Smooth muscle cell (in vitro differentiated cells): ENCODE results near the gene ZNF107. TPM values are rescaled to one million over a fixed set of nuclear protein-coding genes. Genes with fewer than 3 reads are reported as not detected.

Experiments
- DNase-seq: peaks from one replicate; lab custom pipeline; 2025; ENCODE audit not compliant: unreplicated experiment; lab: John Stamatoyannopoulos, UW
- H2AFZ ChIP-seq: fragments of 200-600 bp; sonication (generic); 2 replicates; pipeline ENCODE4 v1.6.0; 2016; ENCODE audit warnings: antibody characterized with exemption, low read depth, mild to moderate bottlenecking
- H3F3A ChIP-seq: fragments of 200-600 bp; sonication (generic); 2 replicates; pipeline ENCODE4 v1.6.0; 2017; ENCODE audit warnings: antibody characterized with exemption, low read depth
- H3K27ac ChIP-seq: fragments of 200-600 bp; sonication (generic); 2 replicates; pipeline ENCODE4 v1.5.1; 2016; ENCODE audit warnings: low read depth, mild to moderate bottlenecking
- H3K27me3 ChIP-seq: fragments of 200-600 bp; sonication (generic); 2 replicates; pipeline ENCODE4 v1.6.1; 2016; ENCODE audit warnings: low read depth, mild to moderate bottlenecking
- H3K36me3 ChIP-seq: fragments of 200-600 bp; sonication (generic); 2 replicates; pipeline ENCODE4 v1.5.1; 2016; ENCODE audit warnings: low read depth
- H3K4me1 ChIP-seq: fragments of 200-600 bp; sonication (generic); 2 replicates; pipeline ENCODE4 v1.5.1; 2016; ENCODE audit warnings: low read depth
- H3K4me2 ChIP-seq: fragments of 200-600 bp; sonication (generic); 2 replicates; pipeline ENCODE4 v1.6.0; 2016; ENCODE audit warnings: mild to moderate bottlenecking
- H3K4me3 ChIP-seq: fragments of 200-600 bp; sonication (generic); 2 replicates; pipeline ENCODE4 v1.5.1; 2016; ENCODE audit warnings: mild to moderate bottlenecking
- H3K79me2 ChIP-seq: fragments of 200-600 bp; sonication (generic); 2 replicates; pipeline ENCODE4 v1.6.0; 2016; ENCODE audit warnings: low read depth, mild to moderate bottlenecking
- H3K9ac ChIP-seq: fragments of 200-600 bp; sonication (generic); 2 replicates; pipeline ENCODE4 v1.6.0; 2016; ENCODE audit warnings: low read depth
- H3K9me3 ChIP-seq: fragments of 200-600 bp; sonication (generic); replicated peaks from 2 replicates; pipeline ENCODE4 v1.5.1; 2016; ENCODE audit warnings: low read depth
- H4K20me1 ChIP-seq: fragments of 200-600 bp; sonication (generic); 2 replicates; pipeline ENCODE4 v1.6.0; 2016; ENCODE audit warnings: low read depth
- CTCF ChIP-seq: fragments of 200-600 bp; sonication (generic); IDR thresholded peaks from 2 replicates; pipeline ENCODE4 v1.5.1; 2017; ENCODE audit warnings: borderline replicate concordance, mild to moderate bottlenecking, antibody characterized with exemption; ENCODE audit not compliant: insufficient read depth, poor library complexity, severe bottlenecking
- WGBS: methylation state at CpG from one replicate; pipeline ENCODE4 v1.1.7; 2016; ENCODE audit warnings: low lambda C conversion rate; 5-methylcytosine and 5-hydroxymethylcytosine counted together
- polyA plus RNA-seq: library from polyadenylated mRNA; unstranded; fragments of >200 nt; fragmentation: Nextera tagmentation; extraction: Ambion mirVana; gene quantifications from 2 replicates; pipeline ENCODE4 v1.2.1, GENCODE V29; 2016
- total RNA-seq: library from RNA; depleted of rRNA; stranded (reverse); fragments of >200 nt; gene quantifications from 2 replicates; pipeline ENCODE4 v1.2.3, GENCODE V29; 2014

ZNF107 gene
- total and polyA plus RNA-seq, 2 experiments from 2014 or later: 0.62 to 2.3 TPM

GRCh38 chr7:64626557-64626956 is 39.4 kb upstream of the ZNF107 start:
- Histone ChIP-seq H3F3A (no peaks in the 10 kb centered on the region), H3K4me1 (no peaks in the 10 kb centered on the region), H3K79me2 (no peaks in the 10 kb centered on the region), H3K36me3 (no peaks in the 10 kb centered on the region), H2AFZ (no peak overlapping the region), H4K20me1 (no peaks in the 10 kb centered on the region), H3K9ac (no peak overlapping the region), H3K9me3 (peaks cover 4% of the 10 kb centered on the region), H3K27me3 (no peaks in the 10 kb centered on the region), H3K4me2 (no peak overlapping the region), H3K4me3 (no peak overlapping the region), H3K27ac (no peak overlapping the region)
- 54% methylated on average over 2 of the region's 2 CpGs for WGBS
- DNase-seq: no peak
- no peak for TF ChIP-seq CTCF

DNA sequence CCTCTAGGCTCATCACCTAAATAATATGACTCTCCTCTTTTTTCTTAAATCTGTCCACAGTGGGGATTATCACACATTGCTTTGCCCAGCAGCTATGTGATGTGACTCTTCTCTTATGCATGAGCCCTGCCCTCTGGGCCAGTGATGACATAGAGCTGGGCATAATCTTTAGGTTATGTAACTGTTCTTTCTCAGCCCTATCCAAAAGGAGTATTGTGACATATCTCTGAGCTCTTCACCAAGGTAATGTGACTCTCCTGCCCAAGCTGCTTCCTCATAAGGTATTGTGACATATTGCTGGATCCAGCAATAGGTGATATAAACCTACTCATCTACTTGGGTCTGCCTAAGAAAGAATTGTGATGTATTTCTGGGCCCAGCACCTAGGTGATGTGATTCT is 37.7 kb upstream of the ZNF107 start:
- Histone ChIP-seq H3K4me2 (no peak overlapping the region), H3K36me3 (no peaks in the 10 kb centered on the region), H3K27me3 (no peaks in the 10 kb centered on the region), H3K9ac (no peak overlapping the region), H3K27ac (no peak overlapping the region), H3K4me3 (no peak overlapping the region), H3K4me1 (no peaks in the 10 kb centered on the region), H2AFZ (no peak overlapping the region), H3K79me2 (no peaks in the 10 kb centered on the region), H3F3A (no peaks in the 10 kb centered on the region), H3K9me3 (peaks cover 4% of the 10 kb centered on the region), H4K20me1 (no peaks in the 10 kb centered on the region)
- DNase-seq: no peak
- no peak for TF ChIP-seq CTCF

- Histone ChIP-seq H2AFZ (no peak overlapping the region), H3K27ac (no peak overlapping the region), H3K36me3 (no peaks in the 10 kb centered on the region), H3F3A (no peaks in the 10 kb centered on the region), H3K27me3 (no peaks in the 10 kb centered on the region), H3K79me2 (no peaks in the 10 kb centered on the region), H3K4me2 (no peak overlapping the region), H3K4me3 (no peak overlapping the region), H3K9ac (no peak overlapping the region), H4K20me1 (no peaks in the 10 kb centered on the region), H3K9me3 (peaks cover 4% of the 10 kb centered on the region), H3K4me1 (no peaks in the 10 kb centered on the region)
- no peak for DNase-seq
- 67% methylated on average over 3 of the region's 3 CpGs for WGBS
- no peak for TF ChIP-seq CTCF
Measured at GRCh38 chr7:64628721-64629120, 37.2 kb upstream of the ZNF107 start.

- no peak overlapping the region for H3K9ac ChIP-seq
- no peaks in the 10 kb centered on the region for H4K20me1 ChIP-seq
- no peaks in the 10 kb centered on the region for H3F3A ChIP-seq
- peaks cover 4% of the 10 kb centered on the region for H3K9me3 ChIP-seq
- H3K79me2 ChIP-seq: no peaks in the 10 kb centered on the region
- no peak for DNase-seq
- H2AFZ ChIP-seq: no peak overlapping the region
- no peaks in the 10 kb centered on the region for H3K27me3 ChIP-seq
- TF ChIP-seq CTCF: no peak
- WGBS: 63% methylated on average over 2 of the region's 2 CpGs
- H3K4me3 ChIP-seq: no peak overlapping the region
- H3K4me2 ChIP-seq: no peak overlapping the region
- no peaks in the 10 kb centered on the region for H3K36me3 ChIP-seq
- H3K4me1 ChIP-seq: no peaks in the 10 kb centered on the region
- H3K27ac ChIP-seq: no peak overlapping the region
Measured at GRCh38 chr7:64630496-64630895, 35.4 kb upstream of the ZNF107 start.
